ENCODE data around the gene HNF1B. TPM values are rescaled to one million over a fixed set of nuclear protein-coding genes. Genes with fewer than 3 reads are reported as not detected.

HNF1B gene
- total RNA-seq, 2 donors from 2014 or later = not detected

GRCh38 chr17:37659925-37660324, 84.9 kb downstream of the HNF1B start:
- DNase-seq (ENCODE audit: low spot score) (no peak), ATAC-seq (ENCODE audit: insufficient number of reproducible peaks, low FRiP score, low read depth) (no peak)
- no peak overlapping the region for H3K27ac ChIP-seq
- H3K36me3 ChIP-seq = no peaks in the 10 kb centered on the region
- H3K4me3 ChIP-seq = no peak overlapping the region
- H3K27me3 ChIP-seq (replicated peaks; ENCODE audit: insufficient read depth) = no peaks in the 10 kb centered on the region
- H3K4me1 ChIP-seq (ENCODE audit: control insufficient read depth in 1 of 2, low read depth in 2 of 2) = no peaks in the 10 kb centered on the region
- H3K9me3 ChIP-seq = no peaks in the 10 kb centered on the region
- TF ChIP-seq, protein P1, sequence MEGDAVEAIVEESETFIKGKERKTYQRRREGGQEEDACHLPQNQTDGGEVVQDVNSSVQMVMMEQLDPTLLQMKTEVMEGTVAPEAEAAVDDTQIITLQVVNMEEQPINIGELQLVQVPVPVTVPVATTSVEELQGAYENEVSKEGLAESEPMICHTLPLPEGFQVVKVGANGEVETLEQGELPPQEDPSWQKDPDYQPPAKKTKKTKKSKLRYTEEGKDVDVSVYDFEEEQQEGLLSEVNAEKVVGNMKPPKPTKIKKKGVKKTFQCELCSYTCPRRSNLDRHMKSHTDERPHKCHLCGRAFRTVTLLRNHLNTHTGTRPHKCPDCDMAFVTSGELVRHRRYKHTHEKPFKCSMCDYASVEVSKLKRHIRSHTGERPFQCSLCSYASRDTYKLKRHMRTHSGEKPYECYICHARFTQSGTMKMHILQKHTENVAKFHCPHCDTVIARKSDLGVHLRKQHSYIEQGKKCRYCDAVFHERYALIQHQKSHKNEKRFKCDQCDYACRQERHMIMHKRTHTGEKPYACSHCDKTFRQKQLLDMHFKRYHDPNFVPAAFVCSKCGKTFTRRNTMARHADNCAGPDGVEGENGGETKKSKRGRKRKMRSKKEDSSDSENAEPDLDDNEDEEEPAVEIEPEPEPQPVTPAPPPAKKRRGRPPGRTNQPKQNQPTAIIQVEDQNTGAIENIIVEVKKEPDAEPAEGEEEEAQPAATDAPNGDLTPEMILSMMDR (IDR thresholded peaks at IDR 0.05) = no peak

DNA sequence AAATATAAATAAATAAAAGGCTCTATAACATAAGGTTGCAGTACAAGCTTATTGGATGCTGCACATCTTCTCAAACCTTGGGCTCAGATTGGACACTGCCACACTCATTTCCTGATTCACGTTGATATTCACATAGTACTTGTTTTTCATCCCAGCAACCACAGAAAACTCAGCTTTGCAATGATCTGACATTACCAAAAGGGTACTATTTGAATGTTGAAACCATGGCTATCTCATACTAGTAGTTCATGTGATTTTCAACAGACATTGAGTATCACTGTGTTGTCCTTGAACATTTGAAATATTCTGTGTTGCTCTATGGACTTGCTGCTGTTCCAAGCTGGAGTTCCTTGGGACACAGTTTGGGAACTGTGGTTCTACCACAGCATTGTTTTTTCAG, 87.7 kb downstream of the HNF1B start:
- no peak for DNase-seq (ENCODE audit: low spot score)
- Histone ChIP-seq H3K4me1 (ENCODE audit: control insufficient read depth in 1 of 2, low read depth in 2 of 2) (no peaks in the 10 kb centered on the region), H3K36me3 (no peaks in the 10 kb centered on the region), H3K27ac (no peak overlapping the region), H3K4me3 (no peak overlapping the region), H3K27me3 (replicated peaks; ENCODE audit: insufficient read depth) (no peaks in the 10 kb centered on the region), H3K9me3 (no peaks in the 10 kb centered on the region)
- TF ChIP-seq, protein P1 (IDR thresholded peaks at IDR 0.05) = no peak
- ATAC-seq (ENCODE audit: insufficient number of reproducible peaks, low FRiP score, low read depth) = no peak

DNA sequence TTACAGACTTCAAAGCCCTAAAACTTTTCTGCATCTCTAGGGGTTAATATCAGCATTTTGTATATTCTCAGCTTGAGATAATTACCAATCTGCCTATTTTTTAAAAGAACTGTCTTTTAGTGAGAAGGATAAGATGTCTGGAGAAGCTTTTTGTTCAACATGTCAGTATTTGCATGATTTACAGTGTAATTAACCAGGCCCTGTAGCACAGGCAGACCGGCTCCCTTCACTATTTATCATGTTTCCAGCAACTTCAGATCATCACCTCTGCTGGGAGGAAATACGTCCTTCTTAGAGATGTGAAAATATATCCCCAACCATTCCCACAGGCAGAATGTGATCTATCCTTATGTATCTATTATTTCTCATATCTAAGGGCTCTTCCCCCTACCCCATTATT, 93.0 kb downstream of the HNF1B start:
- H3K27me3 ChIP-seq (replicated peaks; ENCODE audit: insufficient read depth) = no peaks in the 10 kb centered on the region
- no peak for ATAC-seq (ENCODE audit: insufficient number of reproducible peaks, low FRiP score, low read depth)

GRCh38 chr17:37650419-37651003, 94.3 kb downstream of the HNF1B start:
- ATAC-seq (ENCODE audit: insufficient number of reproducible peaks, low FRiP score, low read depth) (no peak), DNase-seq (ENCODE audit: low spot score) (no peak)
- TF ChIP-seq, protein P1 (IDR thresholded peaks at IDR 0.05) = no peak
- no peaks in the 10 kb centered on the region for H3K27me3 ChIP-seq (replicated peaks; ENCODE audit: insufficient read depth)
- no peak overlapping the region for H3K4me3 ChIP-seq
- H3K27ac ChIP-seq = no peak overlapping the region
- H3K36me3 ChIP-seq = no peaks in the 10 kb centered on the region
- H3K4me1 ChIP-seq (ENCODE audit: control insufficient read depth in 1 of 2, low read depth in 2 of 2) = no peaks in the 10 kb centered on the region
- H3K9me3 ChIP-seq = no peaks in the 10 kb centered on the region

More for the DNA sequence above, 93.0 kb downstream of the HNF1B start:
- no peak overlapping the region for H3K27ac ChIP-seq
- no peaks in the 10 kb centered on the region for H3K9me3 ChIP-seq
- no peak overlapping the region for H3K4me3 ChIP-seq
- H3K36me3 ChIP-seq = no peaks in the 10 kb centered on the region
- H3K4me1 ChIP-seq (ENCODE audit: control insufficient read depth in 1 of 2, low read depth in 2 of 2) = no peaks in the 10 kb centered on the region
- no peak for DNase-seq (ENCODE audit: low spot score)
- TF ChIP-seq, protein P1 (IDR thresholded peaks at IDR 0.05) = no peak

- DNase-seq (ENCODE audit: low spot score) (no peak), ATAC-seq (ENCODE audit: insufficient number of reproducible peaks, low FRiP score, low read depth) (no peak)
- Histone ChIP-seq H3K9me3 (no peaks in the 10 kb centered on the region), H3K36me3 (no peaks in the 10 kb centered on the region), H3K27me3 (replicated peaks; ENCODE audit: insufficient read depth) (no peaks in the 10 kb centered on the region), H3K4me3 (no peak overlapping the region), H3K27ac (no peak overlapping the region), H3K4me1 (ENCODE audit: control insufficient read depth in 1 of 2, low read depth in 2 of 2) (peaks cover 5% of the 10 kb centered on the region in 2 donors)
- TF ChIP-seq, protein P1 (IDR thresholded peaks at IDR 0.05) = no peak
Measured at GRCh38 chr17:37648555-37648954, 96.3 kb downstream of the HNF1B start.
